AG08395 (cell line): ENCODE results near the gene DDX54.

Source experiments
- DNase-seq: peaks from one replicate; pipeline ENCODE4 v3.0.0; 2012; ENCODE audit warnings: mixed read lengths, low spot score

Gene DDX54

DNA sequence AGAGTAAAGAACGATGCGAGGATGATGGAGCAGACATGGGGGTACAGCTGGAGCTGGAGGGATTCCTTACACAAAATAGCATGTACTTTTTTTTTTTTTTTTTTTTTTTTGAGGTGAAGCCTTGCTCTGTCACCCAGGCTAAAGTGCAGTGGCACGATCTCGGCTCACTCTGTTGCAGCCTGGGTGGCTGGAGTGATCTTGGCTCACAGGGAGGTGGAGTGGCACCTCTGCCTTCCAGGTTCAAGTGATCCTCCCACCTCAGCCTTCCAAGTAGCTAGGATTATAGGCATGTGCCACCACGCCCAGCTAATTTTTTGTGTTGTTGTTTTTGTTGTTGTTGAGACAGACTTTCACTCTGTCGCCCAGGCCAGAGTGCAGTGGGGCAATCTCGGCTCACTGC, 44.6 kb downstream of the DDX54 start:
- DNase-seq = no peak

DNA sequence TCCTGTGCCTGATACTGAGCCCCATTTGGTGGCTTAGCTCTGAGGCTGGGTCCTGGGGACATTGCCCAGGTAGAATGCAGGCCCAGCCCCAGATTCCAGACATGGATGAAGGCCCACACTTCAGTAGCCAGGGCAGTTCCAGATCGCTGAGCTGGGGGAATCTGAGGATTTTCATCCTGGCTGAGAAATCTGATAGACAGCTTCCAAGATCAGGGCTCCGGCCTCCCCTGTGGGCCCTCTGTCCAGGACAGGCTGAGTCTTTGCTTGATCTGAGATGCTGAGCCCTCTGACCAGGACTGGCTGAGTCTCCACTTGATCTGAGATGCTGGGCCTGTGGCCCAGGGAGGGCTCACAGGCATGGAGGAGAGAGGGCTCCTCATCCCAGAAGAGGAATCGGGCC, 46.5 kb downstream of the DDX54 start:
- DNase-seq = no peak

DNA sequence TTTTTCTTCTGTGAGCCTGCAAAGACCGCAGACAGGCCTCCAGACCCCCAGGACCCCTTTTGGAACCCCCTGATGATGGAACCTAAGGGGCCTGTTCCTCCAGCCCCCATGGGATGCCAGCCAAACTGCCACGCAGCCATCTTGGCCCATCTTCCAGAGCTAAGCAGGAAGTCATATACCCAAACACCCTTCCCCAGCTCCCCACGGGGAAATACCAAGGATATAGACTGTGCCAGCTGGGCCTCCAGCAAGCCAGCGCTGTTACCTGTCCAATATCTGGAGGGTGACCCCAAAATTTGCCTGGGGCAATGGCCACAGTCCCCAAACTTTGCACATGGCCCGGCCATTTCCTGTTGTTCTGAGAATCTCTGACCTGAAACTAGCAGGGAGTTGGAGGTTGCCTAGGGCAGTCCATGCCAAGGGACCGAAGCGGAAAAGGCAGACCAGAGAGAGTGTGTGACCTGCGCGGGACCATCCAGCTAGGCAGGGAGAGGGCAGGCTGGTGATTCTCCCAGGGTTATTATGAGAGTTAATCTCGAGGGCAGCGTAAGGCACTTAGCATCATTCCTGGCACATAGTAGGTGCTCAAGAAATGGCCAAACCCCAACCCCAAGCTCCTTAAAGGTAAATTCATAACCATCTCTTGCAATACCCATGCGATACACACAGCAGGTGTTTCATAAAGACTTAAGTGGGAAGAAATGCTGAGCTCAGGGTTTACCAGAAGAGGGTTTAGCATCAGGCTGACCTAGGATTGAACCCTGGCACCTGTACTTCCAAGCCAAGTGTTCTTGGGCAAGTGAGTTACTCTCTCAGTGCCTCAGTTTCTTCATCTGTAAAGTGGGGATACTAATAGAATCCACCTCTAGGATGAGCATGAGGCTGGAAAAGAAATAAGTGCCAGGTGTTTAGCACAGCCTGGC, 47.2 kb downstream of the DDX54 start:
- DNase-seq = no peak

DNA sequence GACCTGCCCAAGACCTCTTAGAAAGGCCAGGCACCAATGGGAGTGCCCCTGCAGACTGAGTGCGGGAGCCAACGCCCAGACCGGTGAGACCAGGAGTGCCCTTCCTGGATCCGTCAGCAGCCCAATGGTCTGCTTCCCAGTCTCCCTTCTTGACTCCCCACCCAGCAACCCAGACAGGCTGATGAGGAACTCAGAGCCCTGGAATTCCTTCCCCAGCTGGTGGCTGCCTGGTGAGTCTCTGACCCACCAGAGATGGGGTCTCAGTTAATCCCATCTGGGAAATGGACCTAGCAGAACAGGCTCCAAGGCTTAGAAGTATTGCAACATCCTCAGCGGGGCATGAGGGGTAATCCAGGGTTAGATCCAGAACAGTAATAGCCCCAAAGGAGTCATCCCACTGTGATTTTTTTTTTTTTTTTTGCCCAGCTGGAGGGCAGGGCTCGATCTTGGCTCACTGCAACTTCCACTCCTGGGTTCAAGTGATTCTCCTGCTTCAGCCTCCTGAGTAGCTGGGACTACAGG, 48.2 kb downstream of the DDX54 start:
- no peak for DNase-seq

DNA sequence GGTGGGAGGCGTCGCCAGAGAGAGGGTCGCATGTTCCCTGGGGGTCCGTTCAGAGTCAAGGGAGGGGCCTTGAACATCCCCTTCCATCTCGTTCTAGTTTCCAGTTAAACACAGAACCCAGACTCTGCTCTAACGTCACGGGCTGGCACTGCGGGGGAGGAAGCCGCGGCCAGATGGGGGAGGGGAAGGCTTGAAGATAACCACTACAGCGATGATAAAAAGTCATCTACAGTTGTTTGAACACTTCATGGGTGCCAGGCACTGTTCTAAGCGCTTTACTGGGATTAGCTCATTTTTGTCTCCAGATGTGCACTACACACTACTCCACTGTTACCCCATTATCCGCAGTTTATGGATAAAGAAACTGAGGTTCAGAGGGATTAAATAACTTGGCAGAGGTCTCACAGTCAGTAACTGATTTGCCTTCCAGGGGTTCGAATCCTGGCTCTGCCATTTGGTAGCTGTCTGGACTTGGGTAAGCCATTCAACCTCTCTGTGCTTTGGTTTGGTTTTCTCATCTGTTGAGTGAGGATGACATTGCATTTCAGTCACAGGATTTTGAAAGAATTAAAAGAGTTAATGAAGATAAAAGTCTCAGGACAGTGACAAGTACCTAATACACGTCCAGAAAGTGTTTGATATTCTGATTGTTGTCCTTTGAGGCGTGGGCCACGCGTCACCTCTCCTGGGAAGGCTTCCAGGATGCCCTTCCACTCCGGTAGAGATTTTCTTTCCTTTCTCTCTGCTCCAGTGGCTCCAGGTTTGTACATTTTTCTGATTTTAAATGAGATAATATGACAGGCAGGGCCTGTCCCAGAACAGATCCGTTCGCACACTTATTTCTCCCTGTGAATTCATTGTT, 48.9 kb downstream of the DDX54 start:
- DNase-seq = no peak

DNA sequence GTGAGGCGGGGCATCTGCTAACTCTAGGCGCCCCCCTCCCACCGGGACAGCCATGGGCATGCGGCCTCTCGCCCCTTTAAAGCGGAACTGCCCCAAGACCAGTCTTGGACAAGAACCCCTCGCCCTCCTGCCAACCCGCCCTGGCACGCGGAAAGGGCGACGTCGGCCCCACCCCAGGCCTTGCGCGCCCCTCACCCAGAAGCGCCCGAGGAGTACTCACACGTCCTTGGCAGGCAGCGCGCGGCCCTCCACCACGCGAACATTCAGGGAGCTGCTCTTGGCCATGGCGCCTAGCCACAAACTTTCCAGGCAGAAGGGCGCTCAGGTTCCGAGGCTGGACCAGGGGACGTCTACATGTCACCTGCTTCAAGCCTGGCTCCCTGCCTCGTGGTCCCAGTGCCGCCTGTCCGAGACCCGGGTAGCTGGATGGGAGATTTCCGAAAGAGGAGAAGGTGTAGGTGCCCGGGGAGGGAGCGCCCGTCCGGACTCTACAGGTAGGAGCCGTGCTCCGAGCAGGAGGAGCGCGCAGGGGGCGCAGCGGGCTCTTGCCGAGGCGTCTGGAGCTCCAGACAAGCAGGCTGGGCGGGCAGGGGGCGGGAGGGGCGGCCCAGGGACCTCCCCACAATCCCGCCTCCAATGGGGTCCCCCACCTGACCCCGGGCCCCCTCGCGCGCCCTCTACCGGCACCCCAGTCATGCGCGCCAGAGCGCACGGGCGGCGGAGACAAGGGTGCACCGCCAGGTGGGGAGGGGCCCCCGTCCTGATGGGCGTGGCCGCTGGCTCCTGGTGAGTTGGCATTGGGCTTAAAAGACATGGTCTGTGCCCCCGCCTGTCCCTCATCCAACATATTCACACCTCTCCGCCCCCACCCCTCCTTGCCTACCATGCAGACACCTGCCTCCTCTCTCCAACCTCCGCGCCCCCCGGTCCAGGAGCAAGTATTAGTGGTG, 49.8 kb downstream of the DDX54 start, which contains the start of gene RASAL1:
RASAL1 (minus strand) TSS at position 584 of the 950 bp plus-strand sequence; CDS start at position 285, 299 bp downstream.
- no peak for DNase-seq

DNA sequence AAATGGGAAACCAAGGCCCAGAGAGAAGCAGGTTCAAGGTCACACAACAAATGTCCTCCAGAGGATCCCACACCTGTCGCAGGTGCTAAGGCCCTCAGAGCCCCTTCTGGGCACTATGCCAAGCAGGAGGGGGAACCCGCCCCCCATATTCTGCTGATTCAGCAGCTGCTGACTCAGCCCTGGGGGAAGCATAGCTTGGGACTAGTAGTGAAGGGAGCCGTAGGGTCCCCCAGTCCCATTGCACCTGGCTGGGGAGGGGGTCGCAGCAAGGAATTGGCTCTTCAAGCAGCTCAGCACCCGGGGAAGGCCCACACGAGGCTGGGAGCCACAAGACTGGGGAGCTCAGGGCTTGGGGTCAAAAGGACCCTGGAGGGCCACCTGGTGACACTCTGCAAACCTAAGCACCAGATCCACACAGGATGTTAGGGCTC, 50.7 kb downstream of the DDX54 start:
- no peak for DNase-seq

DNA sequence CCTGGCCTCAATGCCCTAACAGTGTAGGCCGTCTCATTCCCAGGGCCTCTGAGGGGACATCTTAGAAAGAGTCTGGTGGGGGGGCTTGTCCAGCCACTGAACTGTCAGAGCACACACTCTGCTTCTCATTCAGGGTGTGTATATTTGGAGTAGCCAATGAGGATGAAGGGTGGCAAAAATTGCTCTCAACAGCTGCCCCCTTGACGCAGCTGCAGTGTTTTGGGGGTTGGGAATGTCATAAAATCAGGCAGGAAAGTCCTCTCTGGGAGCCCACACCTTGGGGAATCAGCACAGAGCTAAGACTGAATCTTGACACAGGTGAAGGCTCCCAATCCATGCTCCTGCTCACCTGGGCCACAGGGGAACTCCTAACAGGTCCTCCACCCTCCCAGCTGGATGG, 51.2 kb downstream of the DDX54 start:
- no peak for DNase-seq

DNA sequence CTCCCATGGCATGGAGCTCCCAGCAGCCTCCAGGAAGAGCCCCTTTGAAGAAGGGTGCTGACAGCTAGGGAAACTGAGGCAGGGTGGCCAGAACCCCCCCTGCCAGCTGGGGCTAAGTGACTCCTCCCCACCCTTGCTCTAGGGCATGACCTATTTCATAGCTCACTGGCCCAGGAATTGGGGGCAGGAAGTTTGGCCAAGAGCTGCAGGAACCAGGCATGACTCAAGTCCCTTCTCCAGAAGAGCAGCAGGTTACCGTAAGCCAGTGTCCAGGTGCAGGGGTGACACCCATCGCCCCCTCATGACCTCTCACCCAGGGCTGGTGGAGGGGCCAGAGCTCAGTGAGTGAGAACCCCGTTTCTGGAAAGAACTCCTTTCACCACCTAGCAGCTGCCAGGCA, 51.6 kb downstream of the DDX54 start:
- DNase-seq = no peak

DNA sequence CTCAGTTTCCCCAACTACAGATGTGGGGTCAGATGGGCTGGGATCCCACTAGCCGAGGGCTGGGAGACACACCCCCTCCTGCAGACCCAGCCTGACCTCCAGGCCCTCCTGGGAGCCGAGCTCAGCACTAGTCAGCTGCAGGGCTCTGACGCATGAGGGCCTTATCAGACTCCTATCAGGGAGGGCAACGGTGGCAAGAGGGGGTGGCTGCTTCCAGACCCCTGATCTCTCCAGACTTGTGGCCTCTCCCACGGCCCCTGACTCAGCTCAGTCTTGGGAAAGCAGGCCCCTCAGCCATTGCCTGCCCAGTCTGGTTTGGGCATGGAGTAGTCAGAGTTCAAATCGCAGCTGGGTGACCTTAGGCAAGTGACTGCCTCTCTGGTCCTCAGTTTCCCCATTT, 52.2 kb downstream of the DDX54 start:
- no peak for DNase-seq

DNA sequence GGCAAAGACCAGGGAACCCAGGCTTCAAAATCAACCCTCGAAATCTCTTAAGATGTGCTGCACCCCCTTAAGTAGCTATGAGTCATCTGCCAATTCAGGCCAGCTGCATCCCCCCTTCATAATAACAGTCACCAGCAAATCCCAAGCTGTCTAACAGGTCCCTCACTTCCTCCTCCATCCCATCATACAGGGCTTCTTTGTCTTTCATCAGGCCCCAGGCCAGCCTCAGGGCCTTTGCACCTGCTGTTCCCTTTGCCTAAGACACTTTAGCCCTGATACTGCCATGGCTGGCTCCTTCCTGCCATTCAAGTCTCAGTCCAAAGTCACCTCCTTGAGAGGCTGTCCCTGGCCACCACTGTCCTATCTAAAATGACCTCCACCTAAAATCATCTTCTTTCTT, 53.7 kb downstream of the DDX54 start:
- DNase-seq = no peak

DNA sequence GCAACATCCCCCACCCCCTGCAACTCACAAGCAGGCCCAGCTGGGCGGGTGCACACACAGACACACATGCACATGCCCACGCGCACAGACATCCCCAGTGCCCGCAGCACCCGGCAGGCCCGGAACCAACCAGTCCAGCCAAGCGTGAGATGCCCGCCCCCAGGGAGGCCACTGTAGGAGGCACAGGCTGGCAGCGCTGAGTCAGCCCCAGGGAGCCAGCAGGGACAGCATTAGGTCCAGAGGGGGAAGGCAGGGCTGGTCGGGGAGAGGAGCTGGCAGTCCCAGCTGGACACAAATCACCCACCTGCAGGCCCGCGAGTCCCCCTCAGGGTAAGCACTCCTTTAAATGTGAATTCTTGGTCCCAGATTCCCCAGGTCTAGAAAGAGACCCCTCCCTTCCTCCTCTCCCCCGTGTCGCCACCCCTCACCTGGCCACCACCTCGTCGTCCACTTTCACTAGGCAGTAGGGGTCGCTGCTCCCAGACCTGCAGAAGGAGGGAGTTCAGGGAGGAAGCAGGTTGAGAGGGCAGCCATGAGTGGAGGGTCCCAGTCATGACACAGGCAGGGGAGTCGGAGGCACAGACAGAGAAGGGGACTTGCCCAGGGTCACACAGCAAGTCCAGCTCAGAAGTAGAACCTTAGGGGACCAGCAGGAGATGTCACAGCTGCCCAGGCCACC, 54.7 kb downstream of the DDX54 start:
- DNase-seq = no peak

DNA sequence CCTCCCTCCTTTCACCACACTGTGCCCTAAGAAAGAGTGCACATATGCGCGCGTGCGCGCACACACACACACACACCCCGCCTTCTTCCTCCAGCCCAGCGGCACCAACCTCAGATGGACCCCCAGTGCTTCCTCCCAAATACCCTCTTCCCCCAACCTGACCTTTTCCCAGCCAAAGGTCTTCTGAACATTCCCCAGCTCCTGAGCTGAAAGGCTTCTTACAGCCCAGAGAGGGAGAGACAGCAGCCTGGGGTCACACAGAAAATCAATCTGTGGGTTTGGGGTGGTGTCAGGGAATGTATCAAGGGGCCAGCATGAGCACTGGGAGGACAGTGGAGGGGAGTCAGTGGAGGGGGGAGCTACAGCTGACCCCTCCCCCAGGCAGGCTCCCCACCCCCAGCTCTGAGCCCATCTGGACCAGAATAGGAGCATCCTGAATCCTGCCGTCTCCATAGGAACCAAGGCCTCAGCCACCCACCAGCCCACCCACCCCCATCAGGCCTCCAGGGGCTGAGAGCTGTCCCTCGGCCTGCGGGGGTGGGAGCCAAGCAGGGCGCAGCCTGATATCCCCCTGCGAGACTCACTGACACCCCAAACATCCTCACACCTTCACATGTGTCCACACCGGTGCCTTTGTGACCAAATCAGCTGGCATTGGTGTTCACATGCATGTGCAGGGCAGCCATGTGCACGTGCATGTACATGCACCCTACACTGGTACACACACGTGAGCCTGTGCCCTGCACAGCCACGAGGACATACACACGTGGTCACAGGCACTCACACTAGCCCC, 55.4 kb downstream of the DDX54 start:
- no peak for DNase-seq

DNA sequence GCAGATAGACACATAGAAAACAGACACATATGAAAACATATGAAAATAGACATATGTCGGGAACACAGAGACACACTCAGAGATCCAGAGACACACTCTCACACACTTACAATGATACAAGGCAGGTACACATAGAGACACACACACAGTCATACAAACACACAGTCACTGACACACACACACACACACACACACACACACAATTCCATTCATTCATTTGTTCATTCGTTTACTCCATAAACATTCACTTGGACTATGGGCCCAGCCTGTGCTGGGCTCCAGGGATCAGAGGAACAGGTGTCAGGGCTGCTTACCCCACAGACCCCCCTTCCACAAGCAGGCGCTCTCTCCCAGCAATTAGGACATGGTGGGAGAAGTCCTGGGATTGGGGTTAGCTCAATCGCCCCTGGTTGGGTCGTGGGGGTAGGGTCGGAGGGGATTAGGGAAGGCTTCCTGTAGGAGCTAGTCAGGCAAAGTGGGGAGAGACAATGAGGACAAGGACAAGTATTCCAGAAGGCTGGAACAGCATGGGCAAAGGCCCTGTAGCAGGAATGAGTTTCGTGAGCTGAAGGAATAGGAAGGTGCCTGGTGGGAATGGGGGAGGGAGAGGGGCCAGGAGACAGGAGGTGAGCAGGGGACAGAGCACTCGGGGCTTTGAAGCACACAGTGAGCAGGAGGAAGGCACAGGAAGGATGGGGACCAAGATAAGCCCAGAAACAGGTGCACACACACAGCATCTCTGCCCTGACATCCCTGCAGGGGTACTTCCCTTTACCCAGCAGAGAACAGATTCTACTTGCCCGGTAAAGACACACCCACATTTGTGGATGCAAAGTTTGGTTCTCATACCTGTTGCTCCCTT, 56.2 kb downstream of the DDX54 start:
- DNase-seq = no peak

DNA sequence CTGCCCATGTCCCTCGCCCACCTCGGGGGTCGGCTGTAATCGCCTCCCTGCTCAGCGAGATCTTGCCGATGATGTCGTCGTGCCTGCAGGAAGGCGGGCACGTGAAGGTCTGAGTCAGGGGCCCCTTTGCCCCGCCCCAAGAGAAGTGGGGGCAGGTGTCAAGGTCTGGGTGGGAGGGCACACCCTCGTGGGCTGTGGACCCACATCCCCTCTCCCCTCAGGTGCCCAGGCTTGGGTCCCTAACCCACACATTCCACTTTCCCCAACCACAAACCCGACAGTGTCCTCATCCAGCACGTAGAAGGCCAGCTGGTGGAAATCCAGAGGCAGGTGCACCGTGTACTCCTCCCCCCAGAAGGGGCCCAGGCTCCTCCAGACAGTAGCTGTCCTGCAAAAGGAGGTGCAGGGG, 57.5 kb downstream of the DDX54 start:
- no peak for DNase-seq

DNA sequence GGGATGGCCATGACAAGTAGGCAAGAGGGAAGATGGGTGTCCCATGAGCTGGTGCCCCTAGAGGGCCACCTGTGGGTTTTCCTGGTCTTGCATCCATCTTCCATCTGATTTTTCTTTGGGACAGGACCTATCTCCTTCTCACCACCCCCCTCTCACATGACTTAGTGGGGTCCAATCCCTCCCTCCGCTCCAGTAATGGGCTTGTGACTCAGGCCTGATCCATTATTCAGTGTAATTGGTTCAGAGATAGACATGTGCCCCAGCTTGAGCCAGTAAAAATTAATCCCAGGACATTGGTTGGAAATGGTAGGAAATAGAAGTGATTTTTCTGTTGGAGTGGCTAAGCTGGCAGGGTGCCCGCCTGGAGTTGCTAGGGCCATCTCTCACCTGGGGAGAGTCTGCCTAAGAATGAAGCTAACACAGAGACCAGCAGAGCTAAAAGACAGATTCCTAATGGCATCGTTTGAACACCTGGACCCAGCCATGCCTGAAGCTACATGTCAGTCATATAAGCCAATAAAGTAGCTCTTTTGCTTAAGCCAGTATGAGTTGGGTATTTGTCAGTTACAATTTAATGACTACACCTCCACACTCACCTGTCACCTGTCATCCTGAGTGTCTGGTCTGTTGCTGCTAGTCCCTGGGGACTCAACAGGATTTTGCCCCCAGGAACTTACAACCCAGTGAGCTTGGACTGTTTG, 64.5 kb downstream of the DDX54 start:
- no peak for DNase-seq

DNA sequence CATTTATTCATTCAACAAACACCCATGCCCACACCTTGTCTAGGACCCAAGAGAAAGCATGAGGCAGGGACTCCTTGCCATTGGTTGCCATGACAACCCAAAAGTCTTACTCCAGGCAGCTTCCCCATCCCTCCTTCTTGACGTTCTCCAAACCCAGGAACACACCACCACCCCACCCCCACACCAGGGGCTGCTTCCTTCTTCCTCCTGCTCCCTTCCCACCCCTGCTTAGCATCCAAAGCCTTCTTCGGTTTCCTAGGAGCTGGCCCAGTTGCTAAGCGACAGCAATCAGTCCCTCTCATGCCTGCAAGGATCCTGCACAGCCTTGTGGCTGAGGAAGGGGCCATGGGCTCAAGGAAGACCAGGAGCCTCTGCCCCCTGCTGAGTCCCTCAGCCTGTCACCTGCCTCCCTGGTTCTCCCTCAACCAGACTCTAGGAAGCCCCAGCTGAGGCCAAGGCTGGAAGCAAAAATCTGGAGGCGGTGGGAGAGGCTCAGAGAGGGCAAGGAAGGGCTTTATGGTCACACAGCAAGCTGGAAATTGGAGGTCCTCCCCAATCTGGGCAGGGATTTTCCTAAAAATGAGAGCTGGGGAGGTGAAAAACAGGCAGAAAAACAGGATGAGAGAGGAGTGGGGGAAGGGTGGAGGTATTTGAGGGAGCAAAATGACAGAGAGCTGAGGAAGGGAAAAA, 65.2 kb downstream of the DDX54 start:
- no peak for DNase-seq

DNA sequence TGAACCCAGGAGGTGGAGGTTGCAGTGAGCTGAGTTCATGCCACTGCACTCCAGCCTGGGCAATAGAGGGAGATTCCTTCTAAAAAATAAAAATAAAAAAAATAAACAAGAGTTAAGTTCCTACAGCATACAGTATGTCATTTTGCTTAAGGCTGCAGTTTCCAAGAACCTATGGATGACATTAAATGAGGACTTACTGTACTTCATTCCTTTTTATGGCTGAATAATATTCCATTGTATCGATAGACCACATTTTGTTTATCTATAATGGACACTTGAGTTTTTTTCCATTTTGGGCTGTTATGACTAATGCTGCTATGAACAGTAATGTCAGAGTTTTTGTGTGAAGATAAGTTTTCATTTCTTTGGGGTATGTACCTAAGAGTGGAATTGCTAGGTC, 67.1 kb downstream of the DDX54 start:
- no peak for DNase-seq
